HCT116 (cell line): ENCODE data around the gene KDELR1. TPM values are rescaled to one million over a fixed set of nuclear protein-coding genes. Genes with fewer than 3 reads are reported as not detected.

Experiments used
- ATAC-seq: fragments of 200-7000 bp; cut with Tn5 transposase; 2 replicates; pipeline ENCODE4 v1.9.1; 2020; ENCODE audit warnings: mild to moderate bottlenecking, moderate library complexity
- BruUV-seq: library from RNA; stranded (reverse); fragments of 400-500 nt; replicated peaks from 2 replicates; lab custom pipeline; 2021; lab: Mats Ljungman, UMichigan
- CTCF ChIA-PET: fragments of 300-600 bp; sonication (Branson Sonifier 250); formaldehyde crosslinking; loops from one replicate; lab custom pipeline; 2021; ENCODE audit warnings: antibody characterized with exemption; lab: Charles Lee
- POLR2A ChIA-PET: fragments of 300-600, 350-600 bp; sonication (Branson Sonifier 250); formaldehyde crosslinking; loops from one replicate; lab custom pipeline; 2021; ENCODE audit warnings: antibody characterized with exemption; lab: Charles Lee
- RAD21 ChIA-PET, 2 experiments: fragments of 300-600 bp; sonication (Branson Sonifier 250); formaldehyde crosslinking; loops; one replicate each; lab custom pipeline; 2023; ENCODE audit warnings: low total read pairs in 2 of 2; ENCODE audit not compliant: uncharacterized antibody in 2 of 2, unreplicated experiment in 2 of 2, low non-redundant PET in 1 of 2; lab: Charles Lee
- DNase-seq: peaks from one replicate; pipeline ENCODE4 v3.0.0-alpha.2; 2010; ENCODE audit warnings: low read depth, low spot score
- H2AFZ ChIP-seq: fragments of 200-600 bp; shearing (Covaris generic), sonication (generic); 2 replicates; pipeline ENCODE4 v1.6.1; 2017; ENCODE audit warnings: low read depth, mixed run types, mixed read lengths, antibody characterized with exemption, low read length; ENCODE audit not compliant: poor library complexity, severe bottlenecking
- H3K27ac ChIP-seq: 2 replicates; pipeline ENCODE4 v1.5.1; 2012; ENCODE audit warnings: low read depth, low read length
- H3K27me3 ChIP-seq: fragments of 200-600 bp; sonication (generic); 2 replicates; pipeline ENCODE4 v1.6.1; 2016; ENCODE audit warnings: mixed run types, low read length, mixed read lengths; ENCODE audit not compliant: insufficient read depth
- H3K36me3 ChIP-seq, 2 experiments: fragments of 200-500 bp in 1 of 2; fragments of 200-600 bp in 1 of 2; sonication (Bioruptor generic) in 1 of 2; sonication (generic) in 1 of 2; 2 replicates each; pipeline versions ENCODE4 v1.5.1 to v1.6.1; 2014 to 2016; ENCODE audit warnings: low read length in 2 of 2, inconsistent platforms in 1 of 2, mixed read lengths in 1 of 2, mixed run types in 1 of 2; ENCODE audit not compliant: insufficient read depth in 2 of 2, control insufficient read depth in 1 of 2
- H3K4me1 ChIP-seq, 2 experiments: fragments of 200-600 bp in 1 of 2; sonication (generic) in 1 of 2; 2 replicates each; pipeline versions ENCODE4 v1.5.1 to v1.6.1; 2012 to 2017; ENCODE audit warnings: low read length in 2 of 2, inconsistent platforms in 1 of 2, mild to moderate bottlenecking in 1 of 2, mixed read lengths in 1 of 2, mixed run types in 1 of 2, moderate library complexity in 1 of 2; ENCODE audit not compliant: insufficient read depth in 2 of 2, control insufficient read depth in 1 of 2
- H3K4me2 ChIP-seq: fragments of 200-600 bp; sonication (generic); 2 replicates; pipeline ENCODE4 v1.6.1; 2017; ENCODE audit warnings: mixed run types, low read length, mixed read lengths
- H3K4me3 ChIP-seq, 2 experiments: fragments of 200-600 bp in 1 of 2; sonication (generic) in 1 of 2; replicated peaks in 1 of 2; 2 replicates each; pipeline ENCODE4 v1.5.1; 2011 to 2016; ENCODE audit warnings: low read length in 2 of 2, control low read depth in 1 of 2, low read depth in 1 of 2, mild to moderate bottlenecking in 1 of 2, mixed read lengths in 1 of 2, mixed run types in 1 of 2
- H3K79me2 ChIP-seq: fragments of 200-600 bp; sonication (generic); 2 replicates; pipeline ENCODE4 v1.6.1; 2017; ENCODE audit warnings: mild to moderate bottlenecking, mixed run types, low read length, moderate library complexity, mixed read lengths; ENCODE audit not compliant: insufficient read depth
- H3K9ac ChIP-seq: fragments of 200-600 bp; sonication (generic); 2 replicates; pipeline ENCODE4 v1.6.1; 2016; ENCODE audit warnings: low read length, mixed read lengths
- H3K9me2 ChIP-seq: fragments of 200-600 bp; sonication (generic), shearing (Covaris generic); 2 replicates; pipeline ENCODE4 v1.6.1; 2017; ENCODE audit warnings: mixed run types, mild to moderate bottlenecking, moderate library complexity; ENCODE audit not compliant: insufficient read depth
- H3K9me3 ChIP-seq, 2 experiments: fragments of 200-500 bp in 1 of 2; fragments of 200-600 bp in 1 of 2; sonication (Bioruptor generic) in 1 of 2; sonication (generic) in 1 of 2; 2 replicates each; pipeline ENCODE4 v1.6.1; 2014 to 2017; ENCODE audit warnings: low read length in 2 of 2, mixed read lengths in 2 of 2, inconsistent platforms in 1 of 2, low read depth in 1 of 2, mild to moderate bottlenecking in 1 of 2, mixed run types in 1 of 2, moderate library complexity in 1 of 2; ENCODE audit not compliant: control insufficient read depth in 1 of 2, insufficient read depth in 1 of 2
- H4K20me1 ChIP-seq: fragments of 200-600 bp; sonication (generic), shearing (Covaris generic); 2 replicates; pipeline ENCODE4 v1.6.1; 2017; ENCODE audit warnings: mixed run types, mild to moderate bottlenecking, moderate library complexity; ENCODE audit not compliant: insufficient read depth
- ATF3 ChIP-seq: IDR thresholded peaks from 2 replicates; pipeline ENCODE4 v1.6.1; 2012
- CEBPB ChIP-seq: IDR thresholded peaks from 2 replicates; pipeline ENCODE4 v1.6.1; 2012; ENCODE audit warnings: low read depth
- EGR1 ChIP-seq: IDR thresholded peaks from 2 replicates; pipeline ENCODE4 v1.6.1; 2012; ENCODE audit warnings: low read depth
- ELF1 ChIP-seq: IDR thresholded peaks from 2 replicates; pipeline ENCODE4 v1.6.1; 2012; ENCODE audit warnings: low read depth, borderline replicate concordance
- EZH2 ChIP-seq: fragments of 200-600 bp; sonication (generic); IDR thresholded peaks from 2 replicates; pipeline ENCODE4 v1.6.1; 2017; ENCODE audit warnings: antibody characterized with exemption, mixed run types
- MAX ChIP-seq: IDR thresholded peaks from 2 replicates; pipeline ENCODE4 v1.6.1; 2012
- POLR2A ChIP-seq: IDR thresholded peaks from 2 replicates; pipeline ENCODE4 v1.7.0; 2011; ENCODE audit warnings: borderline replicate concordance; ENCODE audit not compliant: insufficient read depth, insufficient read length; ENCODE audit errors: extremely low read depth
- POLR2AphosphoS5 ChIP-seq: IDR thresholded peaks from 2 replicates; pipeline ENCODE4 v1.6.1; 2011; ENCODE audit warnings: mild to moderate bottlenecking, low read depth, low read length, moderate library complexity
- RAD21 ChIP-seq: IDR thresholded peaks from 2 replicates; pipeline ENCODE4 v1.6.1; 2012; ENCODE audit warnings: low read depth, mild to moderate bottlenecking
- REST ChIP-seq: IDR thresholded peaks from 2 replicates; pipeline ENCODE4 v1.6.1; 2012; ENCODE audit warnings: low read depth
- SIN3A ChIP-seq: IDR thresholded peaks from 2 replicates; pipeline ENCODE4 v1.6.1; 2012; ENCODE audit warnings: low read depth
- SP1 ChIP-seq: IDR thresholded peaks from 2 replicates; pipeline ENCODE4 v1.6.1; 2012; ENCODE audit warnings: low read depth
- SRF ChIP-seq: IDR thresholded peaks from 2 replicates; pipeline ENCODE4 v1.6.1; 2012; ENCODE audit warnings: low read depth
- TCF7L2 ChIP-seq: IDR thresholded peaks from 2 replicates; pipeline ENCODE4 v1.7.0; 2011; ENCODE audit warnings: borderline replicate concordance, inconsistent platforms; ENCODE audit not compliant: insufficient read depth, insufficient read length; ENCODE audit errors: extremely low read depth
- YY1 ChIP-seq: IDR thresholded peaks from 2 replicates; pipeline ENCODE4 v1.6.1; 2011; ENCODE audit warnings: low read length, low read depth, moderate library complexity, mild to moderate bottlenecking; ENCODE audit not compliant: insufficient replicate concordance; ENCODE audit errors: extremely low read depth
- ZBTB33 ChIP-seq: IDR thresholded peaks from 2 replicates; pipeline ENCODE4 v1.6.1; 2011; ENCODE audit warnings: mild to moderate bottlenecking, low read length, moderate library complexity; ENCODE audit not compliant: insufficient replicate concordance; ENCODE audit errors: extremely low read depth
- ZNF274 ChIP-seq: fragments of 200-500 bp; sonication (Bioruptor generic); IDR thresholded peaks from 2 replicates; pipeline ENCODE4 v1.6.1; 2014; ENCODE audit warnings: mild to moderate bottlenecking, low read depth, low read length, inconsistent platforms
- intact Hi-C: fragments of 100-400 bp; cut with micrococcal nuclease; formaldehyde crosslinking; loops from 2 replicates; pipeline ENCODE4 v1.10.0; 2022
- total RNA-seq: library from RNA; stranded (reverse); gene quantifications from one replicate; pipeline ENCODE4 v1.2.1, GENCODE V29; 2021; ENCODE audit not compliant: unreplicated experiment

KDELR1 gene
- total RNA-seq, 1 experiment from 2014 or later, result 212 TPM

- H3K4me1 ChIP-seq, result peaks cover 10 to 30% of the 10 kb centered on the region in 2 experiments
- no peak overlapping the region for H3K27ac ChIP-seq
- CTCF ChIA-PET, result no interaction called here
- no peaks in the 10 kb centered on the region for H4K20me1 ChIP-seq
- no peak overlapping the region for H2AFZ ChIP-seq
- RAD21 ChIA-PET, result no interaction called here
- H3K4me2 ChIP-seq, result no peak overlapping the region
- no peak for DNase-seq
- H3K27me3 ChIP-seq, result no peaks in the 10 kb centered on the region
- H3K4me3 ChIP-seq, result no peak overlapping the region
- TF ChIP-seq MAX (no peak), POLR2A (no peak), SP1 (no peak), SIN3A (no peak), ZNF274 (no peak), RAD21 (no peak), TCF7L2 (no peak), CEBPB (no peak), REST (no peak), POLR2AphosphoS5 (no peak), ATF3 (no peak), ZBTB33 (no peak), ELF1 (no peak), EGR1 (no peak), YY1 (no peak), SRF (no peak), EZH2 (no peak)
- TF ChIP-seq, all 23 proteins: peak for 0
- Histone ChIP-seq H3K36me3 (peaks cover 18 to 20% of the 10 kb centered on the region in 2 experiments), H3K9me3 (no peaks in the 10 kb centered on the region), H3K9ac (no peak overlapping the region), H3K79me2 (no peaks in the 10 kb centered on the region), H3K9me2 (no peaks in the 10 kb centered on the region)
- no TSS peak for BruUV-seq
- intact Hi-C loops, result no loop called here
- ATAC-seq, result no peak
- POLR2A ChIA-PET, result no interaction called here
These were observed 26.1 kb upstream of the KDELR1 start for GRCh38 chr19:48417421-48417820.
